ENCODE results near the gene ANKS1B. TPM values are rescaled to one million over a fixed set of nuclear protein-coding genes. Genes with fewer than 3 reads are reported as not detected.

ANKS1B gene
- total RNA-seq, 1 experiment from 2014 or later, result 5.8 TPM

- TF ChIP-seq USF1 (CRISPR knock-in tag; IDR thresholded peaks at IDR 0.05) (no peak), ATF3 (CRISPR knock-in tag; conservative IDR thresholded peaks at IDR 0.05) (no peak), KAT7 (CRISPR knock-in tag; IDR thresholded peaks at IDR 0.05; ENCODE audit: borderline replicate concordance) (no peak), E2F5 (CRISPR knock-in tag; IDR thresholded peaks at IDR 0.05) (no peak), NFYB (CRISPR knock-in tag; conservative IDR thresholded peaks at IDR 0.05; ENCODE audit: low read depth) (no peak), ZBTB21 (CRISPR knock-in tag; IDR thresholded peaks at IDR 0.05; ENCODE audit: borderline replicate concordance) (no peak), ZNF281 (CRISPR knock-in tag; IDR thresholded peaks at IDR 0.05) (no peak)
These were observed 426.6 kb downstream of the ANKS1B start (continued) for GRCh38 chr12:99558109-99558508.

- Mint-ChIP-seq H3K36me3 (no peaks in the 10 kb centered on the region), H3K4me3 (no peak overlapping the region), H3K27ac (no peak overlapping the region), H3K27me3 (ENCODE audit: low read depth) (peaks cover 38% of the 10 kb centered on the region), H3K9me3 (peaks cover 7% of the 10 kb centered on the region; the same call in 1 of the 2 replicates), H3K4me1 (peaks cover 13% of the 10 kb centered on the region)
- DNase-seq (ENCODE audit: low spot score) (no peak), ATAC-seq (no peak)
- ChIA-PET CTCF (no interaction called here), POLR2A (no interaction called here)
- TF ChIP-seq ZNF416 (CRISPR knock-in tag; IDR thresholded peaks at IDR 0.05), result no peak
These were observed 431.3 kb downstream of the ANKS1B start for GRCh38 chr12:99553461-99553860.

- DNase-seq (ENCODE audit: low spot score), result no peak
- no peaks in the 10 kb centered on the region for H3K36me3 Mint-ChIP-seq
- ChIA-PET POLR2A (no interaction called here), CTCF (no interaction called here)
- 0 out of 2 replicates have a peak, but pooled peaks cover 7% of the 10 kb centered on the region for H3K9me3 Mint-ChIP-seq
- H3K4me3 Mint-ChIP-seq, result no peak overlapping the region
- H3K27ac Mint-ChIP-seq, result no peak overlapping the region
- H3K4me1 Mint-ChIP-seq, result peaks cover 13% of the 10 kb centered on the region
- no peak for ATAC-seq
- peaks cover 24% of the 10 kb centered on the region for H3K27me3 Mint-ChIP-seq (ENCODE audit: low read depth)
- no peak for TF ChIP-seq ZNF317 (CRISPR knock-in tag; IDR thresholded peaks at IDR 0.05; ENCODE audit: borderline replicate concordance, low read depth)
- no peak for TF ChIP-seq ETV6 (CRISPR knock-in tag; IDR thresholded peaks at IDR 0.05)
- TF ChIP-seq ATF1 (CRISPR knock-in tag; IDR thresholded peaks at IDR 0.05), result no peak
- no peak for TF ChIP-seq NR1H2 (CRISPR knock-in tag; IDR thresholded peaks at IDR 0.05)
- no peak for TF ChIP-seq OVOL2 (CRISPR knock-in tag; IDR thresholded peaks at IDR 0.05; ENCODE audit: borderline replicate concordance)
- TF ChIP-seq ZNF232 (CRISPR knock-in tag; IDR thresholded peaks at IDR 0.05), result no peak
- TF ChIP-seq ZBTB21 (CRISPR knock-in tag; IDR thresholded peaks at IDR 0.05; ENCODE audit: borderline replicate concordance), result no peak
- TF ChIP-seq NFYB (CRISPR knock-in tag; conservative IDR thresholded peaks at IDR 0.05; ENCODE audit: low read depth), result no peak
- no peak for TF ChIP-seq JUN (CRISPR knock-in tag; IDR thresholded peaks at IDR 0.05)
- TF ChIP-seq ZNF423 (CRISPR knock-in tag; IDR thresholded peaks at IDR 0.05), result no peak
- TF ChIP-seq CTCF (IDR thresholded peaks at IDR 0.05), result no peak
- no peak for TF ChIP-seq AR (CRISPR knock-in tag; IDR thresholded peaks at IDR 0.05)
- TF ChIP-seq E2F1 (CRISPR knock-in tag; IDR thresholded peaks at IDR 0.05), result no peak
- no peak for TF ChIP-seq ZNF396 (CRISPR knock-in tag; IDR thresholded peaks at IDR 0.05; ENCODE audit: borderline replicate concordance)
- TF ChIP-seq KAT7 (CRISPR knock-in tag; IDR thresholded peaks at IDR 0.05; ENCODE audit: borderline replicate concordance), result no peak
- no peak for TF ChIP-seq FOXP4 (CRISPR knock-in tag; IDR thresholded peaks at IDR 0.05)
These were observed 432.7 kb downstream of the ANKS1B start for GRCh38 chr12:99552022-99552421.
